ENCODE measurements around the gene ZGPAT. TPM values are rescaled to one million over a fixed set of nuclear protein-coding genes. Genes with fewer than 3 reads are reported as not detected.

The ZGPAT gene
- total and polyA plus RNA-seq, 2 of the 13 experiments (the other 11 are each of a cell fraction or from before 2014, with no cell fraction given): 23.0 to 41.9 TPM

DNA sequence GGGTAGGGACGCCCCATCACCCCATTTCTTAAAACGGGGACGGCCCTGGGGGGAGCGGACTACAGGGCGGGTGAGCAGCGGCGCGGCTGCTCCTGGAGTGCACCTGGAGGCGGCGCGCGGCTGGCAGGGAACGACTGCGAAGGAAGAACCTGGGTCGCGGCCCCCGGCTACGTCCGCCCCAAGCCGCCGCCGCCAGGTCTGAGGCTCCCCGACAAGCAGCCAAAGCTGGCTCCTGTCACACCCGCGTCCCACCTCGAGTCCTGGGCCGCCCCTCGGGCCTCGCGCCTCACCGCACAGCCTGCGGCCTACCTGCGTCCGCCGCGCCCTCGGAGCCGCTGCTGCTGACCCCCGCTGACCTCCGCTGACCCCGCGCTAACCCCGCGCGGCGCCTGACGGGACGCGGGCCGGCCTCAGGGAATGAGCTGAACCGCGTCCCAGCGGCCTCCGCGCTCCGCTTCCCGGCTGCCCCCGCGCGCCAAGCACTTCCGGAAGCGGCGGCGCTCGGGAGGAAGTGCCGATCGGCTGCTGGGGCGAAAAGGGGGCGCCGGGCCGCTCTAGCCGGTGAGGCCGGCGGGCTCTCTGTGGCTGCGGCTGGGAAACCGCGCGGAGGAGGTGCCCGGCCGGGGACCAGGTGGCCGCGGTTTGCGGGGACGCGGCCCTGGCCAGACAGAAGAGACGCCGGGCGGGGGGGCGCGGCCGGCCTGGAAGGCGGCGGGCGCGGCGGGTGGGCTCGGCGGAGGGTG is at the start of gene ZGPAT, which contains the start of gene ARFRP1 (continued):
- TF ChIP-seq ATF7-NPFF (CRISPR knock-in tag; IDR thresholded peaks at IDR 0.05; ENCODE audit: low read depth): peak; percentile 96
- TF ChIP-seq HOXD1 (CRISPR knock-in tag; IDR thresholded peaks at IDR 0.05): peak; percentile 73
- peak; percentile 78; the same call in 1 of the 2 replicates for TF ChIP-seq ZNF256 (CRISPR knock-in tag; conservative IDR thresholded peaks at IDR 0.05)
- no peak for TF ChIP-seq ZBTB8A (CRISPR knock-in tag; IDR thresholded peaks at IDR 0.05; ENCODE audit: borderline replicate concordance, low read depth)
- peak; percentile 49; the same call in 1 of the 2 replicates for TF ChIP-seq ZNF614 (CRISPR knock-in tag; IDR thresholded peaks at IDR 0.05; ENCODE audit: borderline replicate concordance)
- TF ChIP-seq, protein P1, sequence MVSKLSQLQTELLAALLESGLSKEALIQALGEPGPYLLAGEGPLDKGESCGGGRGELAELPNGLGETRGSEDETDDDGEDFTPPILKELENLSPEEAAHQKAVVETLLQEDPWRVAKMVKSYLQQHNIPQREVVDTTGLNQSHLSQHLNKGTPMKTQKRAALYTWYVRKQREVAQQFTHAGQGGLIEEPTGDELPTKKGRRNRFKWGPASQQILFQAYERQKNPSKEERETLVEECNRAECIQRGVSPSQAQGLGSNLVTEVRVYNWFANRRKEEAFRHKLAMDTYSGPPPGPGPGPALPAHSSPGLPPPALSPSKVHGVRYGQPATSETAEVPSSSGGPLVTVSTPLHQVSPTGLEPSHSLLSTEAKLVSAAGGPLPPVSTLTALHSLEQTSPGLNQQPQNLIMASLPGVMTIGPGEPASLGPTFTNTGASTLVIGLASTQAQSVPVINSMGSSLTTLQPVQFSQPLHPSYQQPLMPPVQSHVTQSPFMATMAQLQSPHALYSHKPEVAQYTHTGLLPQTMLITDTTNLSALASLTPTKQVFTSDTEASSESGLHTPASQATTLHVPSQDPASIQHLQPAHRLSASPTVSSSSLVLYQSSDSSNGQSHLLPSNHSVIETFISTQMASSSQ (IDR thresholded peaks at IDR 0.05; ENCODE audit: low read depth): no peak
- TF ChIP-seq, protein P1 (CRISPR knock-in tag; IDR thresholded peaks at IDR 0.05; ENCODE audit: borderline replicate concordance): peak; percentile 88
- peak; percentile 78; the same call in 1 of the 2 replicates for TF ChIP-seq ZNF75D (CRISPR knock-in tag; IDR thresholded peaks at IDR 0.05; ENCODE audit: borderline replicate concordance)
- TF ChIP-seq, protein P2, sequence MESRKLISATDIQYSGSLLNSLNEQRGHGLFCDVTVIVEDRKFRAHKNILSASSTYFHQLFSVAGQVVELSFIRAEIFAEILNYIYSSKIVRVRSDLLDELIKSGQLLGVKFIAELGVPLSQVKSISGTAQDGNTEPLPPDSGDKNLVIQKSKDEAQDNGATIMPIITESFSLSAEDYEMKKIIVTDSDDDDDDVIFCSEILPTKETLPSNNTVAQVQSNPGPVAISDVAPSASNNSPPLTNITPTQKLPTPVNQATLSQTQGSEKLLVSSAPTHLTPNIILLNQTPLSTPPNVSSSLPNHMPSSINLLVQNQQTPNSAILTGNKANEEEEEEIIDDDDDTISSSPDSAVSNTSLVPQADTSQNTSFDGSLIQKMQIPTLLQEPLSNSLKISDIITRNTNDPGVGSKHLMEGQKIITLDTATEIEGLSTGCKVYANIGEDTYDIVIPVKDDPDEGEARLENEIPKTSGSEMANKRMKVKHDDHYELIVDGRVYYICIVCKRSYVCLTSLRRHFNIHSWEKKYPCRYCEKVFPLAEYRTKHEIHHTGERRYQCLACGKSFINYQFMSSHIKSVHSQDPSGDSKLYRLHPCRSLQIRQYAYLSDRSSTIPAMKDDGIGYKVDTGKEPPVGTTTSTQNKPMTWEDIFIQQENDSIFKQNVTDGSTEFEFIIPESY (CRISPR knock-in tag; IDR thresholded peaks at IDR 0.05): peak; percentile 68; the same call in 1 of the 2 replicates
- TF ChIP-seq SNAI1 (CRISPR knock-in tag; IDR thresholded peaks at IDR 0.05; ENCODE audit: borderline replicate concordance): peak; percentile 35; the same call in 1 of the 2 replicates
- peak; percentile 74; the same call in 1 of the 2 replicates for TF ChIP-seq ZNF674 (CRISPR knock-in tag; IDR thresholded peaks at IDR 0.05; ENCODE audit: low read depth)
- no peak for TF ChIP-seq ZNF17 (CRISPR knock-in tag; IDR thresholded peaks at IDR 0.05)
- TF ChIP-seq ZNF230 (CRISPR knock-in tag; IDR thresholded peaks at IDR 0.05): peak; percentile 76; the same call in 1 of the 2 replicates
- no peak for TF ChIP-seq SETDB1 (CRISPR knock-in tag; IDR thresholded peaks at IDR 0.05; ENCODE audit: borderline replicate concordance)
- peak; percentile 96 for TF ChIP-seq ZNF891 (CRISPR knock-in tag; IDR thresholded peaks at IDR 0.05)
- TF ChIP-seq ZNF703 (CRISPR knock-in tag; IDR thresholded peaks at IDR 0.05; ENCODE audit: borderline replicate concordance): peak; percentile 95; the same call in 1 of the 2 replicates
- TF ChIP-seq NFYC (CRISPR knock-in tag; IDR thresholded peaks at IDR 0.05): peak; percentile 57; the same call in 1 of the 2 replicates
- peak; percentile 91 for TF ChIP-seq NFKBIZ (CRISPR knock-in tag; IDR thresholded peaks at IDR 0.05)
- TF ChIP-seq, protein P3, sequence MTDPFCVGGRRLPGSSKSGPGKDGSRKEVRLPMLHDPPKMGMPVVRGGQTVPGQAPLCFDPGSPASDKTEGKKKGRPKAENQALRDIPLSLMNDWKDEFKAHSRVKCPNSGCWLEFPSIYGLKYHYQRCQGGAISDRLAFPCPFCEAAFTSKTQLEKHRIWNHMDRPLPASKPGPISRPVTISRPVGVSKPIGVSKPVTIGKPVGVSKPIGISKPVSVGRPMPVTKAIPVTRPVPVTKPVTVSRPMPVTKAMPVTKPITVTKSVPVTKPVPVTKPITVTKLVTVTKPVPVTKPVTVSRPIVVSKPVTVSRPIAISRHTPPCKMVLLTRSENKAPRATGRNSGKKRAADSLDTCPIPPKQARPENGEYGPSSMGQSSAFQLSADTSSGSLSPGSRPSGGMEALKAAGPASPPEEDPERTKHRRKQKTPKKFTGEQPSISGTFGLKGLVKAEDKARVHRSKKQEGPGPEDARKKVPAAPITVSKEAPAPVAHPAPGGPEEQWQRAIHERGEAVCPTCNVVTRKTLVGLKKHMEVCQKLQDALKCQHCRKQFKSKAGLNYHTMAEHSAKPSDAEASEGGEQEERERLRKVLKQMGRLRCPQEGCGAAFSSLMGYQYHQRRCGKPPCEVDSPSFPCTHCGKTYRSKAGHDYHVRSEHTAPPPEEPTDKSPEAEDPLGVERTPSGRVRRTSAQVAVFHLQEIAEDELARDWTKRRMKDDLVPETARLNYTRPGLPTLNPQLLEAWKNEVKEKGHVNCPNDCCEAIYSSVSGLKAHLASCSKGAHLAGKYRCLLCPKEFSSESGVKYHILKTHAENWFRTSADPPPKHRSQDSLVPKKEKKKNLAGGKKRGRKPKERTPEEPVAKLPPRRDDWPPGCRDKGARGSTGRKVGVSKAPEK (CRISPR knock-in tag; IDR thresholded peaks at IDR 0.05; ENCODE audit: borderline replicate concordance): peak; percentile 55; the same call in 1 of the 2 replicates
- no peak for TF ChIP-seq SRSF4 (IDR thresholded peaks at IDR 0.05; ENCODE audit: low read depth, low read length, poor library complexity, severe bottlenecking)
